IMR-90 (cell line): ENCODE data around the gene SLC9B1.

Experiments
- CEBPB ChIP-seq: IDR thresholded peaks from 2 replicates; pipeline ENCODE4 v1.6.1; 2012; ENCODE audit warnings: low read depth, low read length, improper control_type of control experiment
- FOS ChIP-seq: fragments of 150-350 bp; IDR thresholded peaks from 2 replicates; pipeline ENCODE4 v1.6.1; 2016; ENCODE audit warnings: low read depth, low read length
- NFE2L2 ChIP-seq: fragments of 150-350 bp; IDR thresholded peaks from 2 replicates; pipeline ENCODE4 v1.6.1; 2016; ENCODE audit warnings: low read depth, mild to moderate bottlenecking, low read length
- POLR2A ChIP-seq: IDR thresholded peaks from 2 replicates; pipeline ENCODE4 v1.6.1; 2012; ENCODE audit warnings: mild to moderate bottlenecking, low read depth, low read length
- RAD21 ChIP-seq: IDR thresholded peaks from 2 replicates; pipeline ENCODE4 v1.6.1; 2012; ENCODE audit warnings: low read length, improper control_type of control experiment
- TF ChIP-seq, protein P1 (sequence below): conservative IDR thresholded peaks from 2 replicates; pipeline ENCODE4 v1.5.1; 2012; ENCODE audit warnings: mild to moderate bottlenecking, low read depth, low read length, improper control_type of control experiment

DNA sequence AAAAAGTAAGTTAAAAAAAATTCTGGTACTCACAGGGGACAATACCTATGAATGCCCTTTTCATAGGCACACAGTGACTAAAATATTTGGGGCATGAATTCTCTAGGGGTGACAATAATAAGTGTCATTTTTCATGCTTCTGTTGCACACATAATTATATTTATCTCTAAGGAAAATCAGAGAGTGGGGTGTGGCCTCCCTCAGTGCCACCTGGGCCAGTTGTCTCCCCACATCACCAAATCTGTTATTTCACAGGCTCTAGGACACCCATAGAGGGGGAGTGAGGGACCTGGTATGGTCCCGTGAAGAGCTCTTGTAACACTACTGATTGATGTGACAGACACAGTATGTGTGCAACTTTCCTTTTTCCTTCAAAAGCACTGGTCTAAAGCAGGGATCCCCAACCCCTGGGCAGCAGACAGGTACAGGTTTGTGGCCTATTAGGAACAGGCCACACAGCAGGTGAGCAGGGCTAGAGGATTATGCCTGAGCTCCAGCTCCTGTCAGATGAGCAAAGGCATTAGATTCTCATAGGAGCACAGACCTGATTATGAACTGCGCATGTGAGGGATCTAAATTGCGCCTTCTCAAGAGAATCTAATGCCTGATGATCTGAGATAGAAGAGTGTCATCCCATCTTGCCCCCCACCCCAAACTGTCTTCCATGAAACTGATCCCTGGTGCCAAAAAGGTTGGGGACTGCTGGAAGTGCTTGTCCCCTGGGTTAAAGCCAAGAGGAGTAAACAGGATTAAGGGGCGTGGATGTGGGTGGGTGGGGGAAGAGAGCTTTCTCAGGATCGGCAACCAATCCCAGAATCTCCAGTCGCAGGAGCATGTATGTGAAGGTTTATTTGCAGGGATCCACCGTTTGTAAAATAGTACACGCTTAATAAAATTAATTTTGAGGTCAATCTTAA, 856 bp downstream of the SLC9B1 start:
- TF ChIP-seq CEBPB (no peak), POLR2A (no peak), NFE2L2 (no peak), RAD21 (no peak), FOS (no peak)
- TF ChIP-seq, protein P1, sequence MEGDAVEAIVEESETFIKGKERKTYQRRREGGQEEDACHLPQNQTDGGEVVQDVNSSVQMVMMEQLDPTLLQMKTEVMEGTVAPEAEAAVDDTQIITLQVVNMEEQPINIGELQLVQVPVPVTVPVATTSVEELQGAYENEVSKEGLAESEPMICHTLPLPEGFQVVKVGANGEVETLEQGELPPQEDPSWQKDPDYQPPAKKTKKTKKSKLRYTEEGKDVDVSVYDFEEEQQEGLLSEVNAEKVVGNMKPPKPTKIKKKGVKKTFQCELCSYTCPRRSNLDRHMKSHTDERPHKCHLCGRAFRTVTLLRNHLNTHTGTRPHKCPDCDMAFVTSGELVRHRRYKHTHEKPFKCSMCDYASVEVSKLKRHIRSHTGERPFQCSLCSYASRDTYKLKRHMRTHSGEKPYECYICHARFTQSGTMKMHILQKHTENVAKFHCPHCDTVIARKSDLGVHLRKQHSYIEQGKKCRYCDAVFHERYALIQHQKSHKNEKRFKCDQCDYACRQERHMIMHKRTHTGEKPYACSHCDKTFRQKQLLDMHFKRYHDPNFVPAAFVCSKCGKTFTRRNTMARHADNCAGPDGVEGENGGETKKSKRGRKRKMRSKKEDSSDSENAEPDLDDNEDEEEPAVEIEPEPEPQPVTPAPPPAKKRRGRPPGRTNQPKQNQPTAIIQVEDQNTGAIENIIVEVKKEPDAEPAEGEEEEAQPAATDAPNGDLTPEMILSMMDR: no peak
